Stimulated activated CD8-positive, alpha-beta memory T cell treated with anti-CD3 and anti-CD28 coated beads, Interleukin-15, amount 100 ng/mL, for 4 hours (primary cell): ENCODE results near the gene IDH3G.
"Not testable (repeated sequence)": the region's sequence is repeated elsewhere in the genome, so short reads cannot be mapped to it uniquely, and the experiment has no call there.

Source experiments
- DNase-seq, 2 donors: peaks; one replicate each; pipeline ENCODE4 v3.0.0-alpha.2; 2020; ENCODE audit warnings: low read depth in 2 of 2

The IDH3G gene

DNA sequence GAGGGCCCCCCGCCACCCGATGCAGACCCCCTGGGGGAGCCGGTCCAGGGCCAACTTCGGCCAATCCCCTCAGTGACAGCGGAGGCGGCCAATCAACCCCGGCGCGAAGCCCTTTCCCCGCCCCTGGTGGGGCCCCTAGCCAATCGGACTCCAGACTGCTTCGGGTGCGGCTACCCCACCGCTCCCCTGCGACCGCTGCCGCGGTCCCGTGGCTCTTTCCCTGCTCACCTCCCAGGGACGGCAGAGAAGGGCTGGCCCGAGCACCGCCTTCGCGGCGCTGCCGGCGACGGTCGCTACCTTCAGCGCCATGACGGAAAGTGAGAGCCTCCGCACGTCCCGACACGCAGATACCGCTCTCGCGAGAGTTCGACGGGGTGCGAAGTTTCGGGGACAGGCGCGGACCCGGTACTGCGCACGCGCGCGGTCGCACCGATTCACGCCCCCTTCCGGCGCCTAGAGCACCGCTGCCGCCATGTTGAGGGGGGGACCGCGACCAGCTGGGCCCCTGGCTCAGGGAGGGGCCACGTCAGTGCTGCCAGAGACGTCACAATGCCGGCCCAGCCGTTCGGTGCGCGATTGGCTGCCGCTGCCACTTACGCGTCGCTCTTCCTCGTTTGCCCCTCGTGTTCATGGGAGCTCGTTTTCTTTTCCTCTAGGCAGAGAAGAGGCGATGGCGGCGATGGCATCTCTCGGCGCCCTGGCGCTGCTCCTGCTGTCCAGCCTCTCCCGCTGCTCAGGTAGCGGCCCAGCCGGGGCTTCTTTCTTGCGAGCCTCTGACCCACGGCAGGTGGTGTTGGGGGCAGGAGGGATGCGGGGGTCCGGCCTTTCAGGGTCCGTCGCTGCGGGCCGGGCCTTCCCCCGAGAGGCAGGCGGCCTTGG, at the start of gene IDH3G, which contains the start of gene SSR4:
IDH3G (minus strand) TSS at position 358 of the 879 bp plus-strand sequence; CDS start at position 309, 49 bp downstream.
SSR4 (plus strand) TSS at position 651 of the 879 bp plus-strand sequence; CDS start at position 671, 20 bp downstream.
- peak; percentile 83 to 85 for DNase-seq

GRCh38 chrX:153836921-153837320, 42.7 kb upstream of the IDH3G start:
- DNase-seq, result no peak

DNA sequence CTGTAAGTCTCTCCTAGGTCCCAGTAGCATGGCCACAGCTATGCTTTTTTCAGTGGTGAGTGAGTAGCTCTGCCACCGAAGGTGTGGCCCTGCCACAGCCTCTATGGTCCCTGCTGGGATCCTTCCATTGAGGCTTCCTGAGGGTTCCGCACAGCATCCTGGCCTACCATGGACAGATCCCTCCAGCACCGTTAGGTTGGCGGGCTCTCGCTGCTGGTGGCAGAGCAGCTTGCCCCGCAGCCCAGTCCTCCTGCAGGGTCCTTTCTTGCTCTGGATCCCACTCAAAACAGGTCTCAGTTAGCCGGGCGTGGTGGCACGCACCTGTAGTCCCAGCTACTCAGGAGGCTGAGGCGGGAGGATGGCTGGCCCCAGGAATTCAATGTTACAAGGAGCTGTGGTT, 38.6 kb upstream of the IDH3G start:
- no peak for DNase-seq

- DNase-seq, result no peak
Observed at GRCh38 chrX:153831429-153832150, 37.4 kb upstream of the IDH3G start.

GRCh38 chrX:153830640-153831428, 36.7 kb upstream of the IDH3G start:
- no peak for DNase-seq

- no peak for DNase-seq
Observed at GRCh38 chrX:153829799-153830639, 35.8 kb upstream of the IDH3G start, which contains the start of gene PDZD4. TSS of gene PDZD4 (minus strand) at chrX:153830544. CDS start at chrX:153830298, 246 bp downstream.

- DNase-seq, result no peak
Observed at GRCh38 chrX:153829549-153829798, 35.3 kb upstream of the IDH3G start.

GRCh38 chrX:153828723-153829548, 34.8 kb upstream of the IDH3G start:
- DNase-seq, result no peak

DNA sequence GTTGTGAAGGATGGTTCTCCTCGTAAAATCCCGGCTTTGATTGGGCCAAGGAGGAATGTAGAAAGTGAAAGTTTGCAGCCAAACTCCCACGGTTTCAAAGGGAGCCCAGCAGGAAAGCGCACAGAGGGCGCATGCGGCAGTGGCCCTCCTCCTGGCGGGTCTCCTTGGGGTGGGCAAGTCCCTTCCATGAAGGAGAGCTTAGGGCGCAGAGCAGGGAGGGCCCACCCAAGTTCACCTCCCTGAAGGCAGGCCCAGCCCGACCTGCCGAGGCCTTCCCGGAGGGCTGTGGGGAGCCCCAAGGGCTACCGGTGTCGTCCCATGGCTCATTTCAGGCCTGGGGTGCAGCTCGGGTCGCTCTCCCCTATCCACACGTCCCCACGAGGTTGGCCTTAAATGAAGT, 34.1 kb upstream of the IDH3G start:
- DNase-seq, result no peak

- no peak for DNase-seq
Observed at GRCh38 chrX:153827903-153828302, 33.7 kb upstream of the IDH3G start.

GRCh38 chrX:153827016-153827415, 32.8 kb upstream of the IDH3G start:
- DNase-seq, result no peak

DNA sequence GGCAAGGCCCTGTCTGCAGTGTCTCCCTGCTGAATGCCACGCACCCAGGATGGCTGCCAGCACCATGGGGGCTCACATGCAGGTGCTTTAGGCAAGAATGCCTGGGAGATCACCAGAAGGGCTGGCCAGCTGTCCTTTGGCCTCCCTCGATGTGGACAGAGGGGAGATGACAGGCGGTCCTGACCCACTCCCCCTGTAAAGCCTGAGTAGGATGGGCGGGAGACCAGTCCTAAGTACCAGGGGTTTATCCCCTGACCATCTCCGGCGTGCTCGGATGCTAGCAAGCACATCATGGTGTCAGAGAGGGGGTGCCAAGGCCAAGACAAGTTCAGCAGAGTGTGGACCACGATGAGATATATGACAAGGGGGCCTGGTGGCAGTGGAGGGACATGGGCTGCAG, 30.9 kb upstream of the IDH3G start:
- DNase-seq, result no peak

GRCh38 chrX:153824348-153824747, 30.2 kb upstream of the IDH3G start:
- DNase-seq, result no peak

DNA sequence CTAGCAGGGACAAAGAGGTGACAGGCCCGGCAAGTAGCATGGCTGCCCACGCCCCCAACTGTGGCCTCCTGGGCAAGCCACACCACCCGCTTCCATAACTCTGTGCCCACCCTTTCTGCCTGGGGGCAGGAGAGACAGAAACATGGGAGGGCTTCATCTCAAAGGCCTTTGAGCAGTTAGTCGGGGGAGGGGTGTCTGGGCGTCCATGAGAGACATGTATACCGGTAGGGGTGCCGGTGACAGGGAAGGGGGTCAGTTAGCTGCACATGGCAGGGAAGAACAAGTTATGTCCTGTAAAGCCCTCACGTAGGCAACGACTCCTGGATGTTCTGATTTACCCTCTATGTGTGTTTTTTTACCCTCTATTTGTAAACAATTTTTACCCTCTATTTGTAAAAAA, 26.9 kb upstream of the IDH3G start:
- no peak for DNase-seq

DNA sequence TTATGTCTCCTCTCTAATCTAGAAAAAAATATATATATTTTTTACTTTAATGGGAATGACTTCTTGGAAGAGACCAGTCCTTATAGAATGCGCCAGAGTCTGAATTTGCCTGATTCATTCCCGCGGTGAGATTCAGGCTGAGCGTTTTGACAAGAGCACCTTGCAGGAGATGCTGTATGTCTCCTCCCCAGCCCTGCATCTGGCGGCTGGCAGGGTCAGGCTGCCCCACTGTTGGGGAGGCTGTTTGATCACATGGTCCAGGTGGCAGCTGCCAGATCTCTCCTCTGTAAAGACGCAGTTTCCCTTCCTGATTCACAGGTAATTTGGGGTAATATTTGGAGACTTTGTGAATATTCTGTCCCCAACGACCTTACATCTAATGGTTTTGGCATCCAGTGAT, 26.4 kb upstream of the IDH3G start:
- DNase-seq, result no peak

- DNase-seq, result no peak
Observed at GRCh38 chrX:153819384-153820040, 25.3 kb upstream of the IDH3G start.

- peak in 1 of 2 donors; percentile 24 for DNase-seq
Observed at GRCh38 chrX:153818571-153819383, 24.6 kb upstream of the IDH3G start.

DNA sequence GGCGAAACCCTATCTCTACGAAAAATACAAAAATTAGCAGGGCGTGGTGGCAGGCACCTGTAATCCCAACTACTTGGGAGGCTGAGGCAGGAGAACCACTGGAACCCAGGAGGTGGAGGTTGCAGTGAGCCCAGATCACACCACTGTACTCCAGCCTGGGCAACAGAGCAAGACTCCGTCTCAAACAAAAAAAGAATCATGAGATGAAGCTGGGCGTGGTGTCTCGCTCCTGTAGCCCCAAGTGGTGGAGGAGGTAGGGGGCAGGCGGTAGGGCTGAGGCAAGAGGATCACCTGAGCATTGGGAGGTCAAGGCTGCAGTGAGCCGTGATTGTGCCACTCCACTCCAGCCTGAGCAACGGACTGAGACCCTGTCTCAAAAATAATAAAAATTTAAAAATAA, 23.9 kb upstream of the IDH3G start:
- not testable (repeated sequence) for DNase-seq
